ENCODE measurements around the gene PSKH1.

The PSKH1 gene

DNA sequence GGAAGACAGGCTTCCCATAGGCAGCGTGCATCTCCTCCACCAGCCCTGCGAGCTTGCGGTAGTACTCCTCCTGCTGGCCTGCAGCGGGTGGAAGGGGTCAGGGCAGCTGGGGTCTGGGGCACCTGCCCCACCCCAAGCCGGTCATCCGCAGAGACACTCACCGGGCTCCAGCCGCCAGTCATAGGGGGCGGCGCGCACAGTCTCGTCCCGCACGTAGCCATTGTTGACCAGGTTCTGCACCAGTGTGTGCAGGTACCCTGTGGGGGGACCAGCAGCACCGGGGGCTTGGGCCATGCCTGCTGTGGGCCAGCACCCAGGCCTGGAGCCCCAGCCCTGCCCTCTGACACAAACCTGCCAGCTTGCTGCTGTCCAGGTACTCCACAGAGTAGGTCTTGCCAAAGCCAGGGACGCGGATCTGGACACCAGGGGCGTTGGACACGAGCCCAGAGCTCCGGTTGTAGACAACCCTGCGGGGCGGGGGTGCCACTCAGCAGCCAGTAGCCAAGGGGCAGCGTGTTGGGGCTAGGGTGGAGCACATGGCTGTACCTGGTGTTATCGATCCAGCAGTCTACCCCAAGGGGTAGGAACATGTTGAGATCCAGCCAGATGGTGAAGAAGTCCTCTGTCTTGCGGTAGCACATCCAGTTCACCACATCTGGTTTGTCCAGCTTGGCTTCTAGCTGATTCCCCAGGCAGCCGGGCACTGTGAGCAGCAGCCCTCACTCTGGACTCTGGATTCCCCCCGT, 49.6 kb downstream of the PSKH1 start:
- DNase-seq: no peak

DNA sequence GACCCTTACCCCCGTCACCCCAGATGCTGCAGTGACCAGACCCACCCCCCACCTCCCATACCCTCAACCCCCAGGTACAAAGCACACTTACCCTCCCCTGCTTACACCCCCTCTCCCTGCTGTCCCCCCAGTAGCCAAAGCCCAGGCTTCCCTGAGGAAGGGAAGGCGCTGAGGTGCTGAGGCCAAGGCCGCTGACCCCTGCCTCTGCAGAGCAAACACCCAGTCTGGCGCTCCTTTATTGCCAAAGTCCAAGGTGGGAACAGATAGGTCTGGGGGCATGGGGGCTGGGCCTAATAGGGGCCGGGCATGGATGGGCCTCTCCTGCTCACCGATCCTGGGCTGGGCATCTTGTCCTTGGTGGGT, 50.2 kb downstream of the PSKH1 start:
- no peak for DNase-seq

DNA sequence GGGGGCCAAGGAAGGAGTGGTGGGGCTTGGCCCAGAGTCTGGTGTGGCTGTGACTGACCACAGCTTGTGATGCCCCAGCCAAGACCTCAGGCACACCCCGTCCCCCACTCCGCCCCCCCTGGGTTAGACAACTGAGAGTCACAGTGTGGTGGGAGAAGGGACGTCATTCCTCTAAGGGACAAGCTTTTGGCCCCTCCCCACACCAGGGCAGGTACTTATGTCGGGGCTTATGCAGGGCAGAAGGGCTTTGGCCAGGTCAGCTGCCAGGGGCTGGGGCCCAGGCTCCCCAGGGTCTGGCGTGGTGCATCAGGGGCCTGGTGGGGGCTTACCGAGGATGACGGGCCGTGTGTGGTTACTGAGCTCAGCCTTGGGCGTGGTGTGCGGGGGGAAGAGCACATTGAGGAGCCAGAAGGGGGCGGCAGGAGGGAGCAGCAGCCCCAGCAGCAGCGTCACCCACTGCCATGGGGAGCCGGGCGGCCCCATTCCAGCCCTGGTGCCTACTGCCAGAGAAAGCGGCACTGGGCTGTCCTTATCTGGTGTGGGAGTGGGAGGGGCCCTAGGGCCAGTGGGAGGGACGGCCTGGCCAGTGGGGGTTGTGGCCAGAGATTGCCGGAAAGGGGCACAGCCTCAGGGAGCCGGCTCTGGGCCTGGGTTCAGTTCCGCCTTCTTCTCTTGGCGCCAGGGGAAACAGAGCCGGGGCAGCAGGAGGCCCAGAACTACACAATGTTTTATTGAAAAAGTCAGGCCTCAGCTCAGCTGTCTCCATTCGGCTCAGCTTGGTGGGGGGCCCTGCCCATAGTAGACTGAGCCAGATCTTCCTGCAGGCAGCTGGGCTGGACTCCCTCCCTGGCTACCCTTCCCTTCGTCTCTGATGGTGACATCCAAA, 50.8 kb downstream of the PSKH1 start, which contains the start of gene LCAT:
Gene LCAT, minus strand, starts transcription at position 502 of the 886 bp plus-strand sequence. Its CDS starts 19 bp downstream, at position 483.
- no peak for DNase-seq

DNA sequence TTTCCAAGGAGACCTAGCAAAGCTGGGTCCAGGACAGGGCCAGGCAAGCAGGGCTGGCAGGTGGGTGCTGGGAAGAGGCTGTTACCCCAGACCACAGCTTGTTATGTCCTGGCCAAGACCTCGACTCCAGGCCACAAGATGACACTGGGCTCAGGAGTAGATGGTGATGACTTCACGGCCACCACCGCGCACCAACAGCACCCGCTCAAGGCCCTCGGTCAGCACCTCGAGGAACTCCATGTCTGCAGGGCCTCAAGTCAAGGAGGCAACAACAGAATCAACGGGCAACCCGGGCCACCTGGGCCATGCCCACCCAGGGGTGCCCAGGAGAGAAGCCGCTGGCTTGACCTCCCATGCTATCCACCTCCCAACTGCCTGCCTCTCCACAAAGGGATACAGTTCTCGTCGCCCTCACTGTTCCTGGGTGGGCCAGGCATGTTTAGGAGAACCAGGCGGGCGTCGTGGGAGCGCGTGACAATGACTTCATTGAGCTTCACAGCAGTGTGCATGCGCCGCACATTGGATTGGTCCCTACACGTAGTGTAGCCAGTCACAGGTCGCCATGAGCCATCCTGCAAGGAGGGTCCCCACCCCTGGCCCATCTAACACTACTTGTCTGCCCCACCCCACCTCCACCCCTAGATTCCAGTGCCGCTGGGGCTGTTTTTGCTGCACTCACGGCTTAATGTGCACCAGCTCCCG, 51.8 kb downstream of the PSKH1 start:
- DNase-seq: no peak

DNA sequence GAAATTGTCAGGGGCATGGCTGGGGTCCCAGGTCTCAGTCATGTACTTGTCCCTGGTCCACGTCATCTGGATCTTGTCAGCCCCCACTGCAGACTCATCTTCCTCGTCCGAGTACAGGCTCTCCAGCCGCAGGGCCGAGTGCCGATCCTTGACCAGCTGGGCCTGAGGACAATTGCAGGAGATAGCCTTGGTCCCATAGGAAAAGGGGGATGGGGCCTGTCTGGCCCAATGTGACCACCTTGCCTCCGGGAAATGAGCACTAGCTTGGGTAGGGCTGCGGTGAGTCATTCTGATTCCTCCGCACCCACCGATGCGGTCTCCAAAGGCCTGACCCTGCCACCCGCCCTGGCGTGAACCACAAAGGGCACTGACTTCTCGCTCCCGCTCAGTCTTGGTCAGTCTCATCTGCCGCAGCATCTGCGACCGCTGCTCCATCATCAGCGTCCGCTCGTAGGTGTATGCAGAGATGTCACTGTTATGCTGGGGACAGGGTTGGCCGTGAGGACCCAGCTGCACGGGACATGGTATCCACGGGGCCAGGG, 52.4 kb downstream of the PSKH1 start:
- no peak for DNase-seq

DNA sequence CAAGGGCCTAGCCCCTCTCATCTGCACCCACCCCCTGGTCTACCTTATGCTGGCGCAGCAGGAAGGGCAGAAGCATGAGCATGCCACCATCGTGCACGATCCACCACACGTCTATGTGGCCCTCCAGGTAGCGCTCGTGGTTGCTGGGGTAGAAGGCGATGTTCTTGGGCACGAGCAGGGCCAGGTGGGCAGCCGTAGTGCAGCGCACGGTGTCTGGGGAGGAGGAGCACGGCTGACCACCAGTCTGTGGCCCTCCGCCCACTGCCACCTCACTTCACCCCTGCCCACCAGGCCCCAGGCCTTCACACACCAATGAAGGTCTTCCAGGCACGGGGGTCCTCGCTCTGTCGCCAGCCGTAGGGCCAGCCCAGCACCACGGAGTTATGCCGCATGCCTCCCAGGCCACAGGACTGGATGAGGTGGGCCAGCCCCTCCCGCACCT, 53.1 kb downstream of the PSKH1 start:
- no peak for DNase-seq

DNA sequence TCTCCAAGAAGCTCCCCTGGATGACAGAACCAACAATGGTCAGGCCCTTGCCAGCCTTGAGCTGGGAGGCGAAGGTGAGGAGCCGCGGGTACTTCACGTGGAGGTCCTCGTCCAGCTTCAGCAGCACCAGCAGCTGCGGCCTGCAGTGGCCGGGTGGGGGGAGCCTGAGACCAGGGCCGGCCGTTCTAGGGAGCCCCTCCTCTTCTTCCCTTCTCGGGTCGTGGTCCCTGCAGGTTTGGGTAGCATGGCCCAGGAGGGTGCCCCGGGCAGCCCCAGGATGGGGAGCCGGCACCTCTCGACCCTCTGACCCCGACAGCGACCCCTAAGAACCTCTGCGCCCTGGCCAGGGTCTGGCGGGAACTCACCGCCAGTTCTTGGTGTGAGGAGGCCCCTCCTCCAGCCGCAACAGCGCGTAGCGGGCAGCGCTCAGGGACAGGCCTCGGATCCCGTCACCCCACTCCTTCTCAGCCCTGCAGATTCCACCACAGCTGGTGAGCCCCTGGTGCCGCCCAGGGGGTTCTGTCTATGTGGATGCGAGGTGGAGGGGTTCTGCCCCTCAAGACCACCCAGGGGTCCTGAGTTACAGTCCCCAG, 54.0 kb downstream of the PSKH1 start:
- DNase-seq: no peak

DNA sequence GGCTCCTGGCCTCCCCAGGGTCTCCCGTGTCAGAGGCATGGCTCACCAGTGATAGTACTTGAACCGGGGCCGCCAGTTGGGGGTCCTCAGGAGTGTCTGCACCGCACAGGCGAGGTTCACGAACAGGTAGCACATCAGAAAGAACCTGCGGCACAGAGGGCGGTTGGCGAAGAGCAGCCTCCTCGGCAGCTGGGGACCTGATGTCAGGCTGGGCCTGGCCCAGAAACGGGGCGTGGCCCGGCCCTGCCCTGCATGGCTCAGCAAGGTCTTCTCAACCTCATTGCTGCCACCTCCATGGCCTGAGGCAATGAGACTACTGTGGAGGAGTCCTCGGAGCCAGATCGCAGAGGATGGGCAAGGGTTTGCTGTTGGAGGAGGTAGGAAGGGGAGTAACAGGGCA, 55.0 kb downstream of the PSKH1 start:
- DNase-seq: no peak

DNA sequence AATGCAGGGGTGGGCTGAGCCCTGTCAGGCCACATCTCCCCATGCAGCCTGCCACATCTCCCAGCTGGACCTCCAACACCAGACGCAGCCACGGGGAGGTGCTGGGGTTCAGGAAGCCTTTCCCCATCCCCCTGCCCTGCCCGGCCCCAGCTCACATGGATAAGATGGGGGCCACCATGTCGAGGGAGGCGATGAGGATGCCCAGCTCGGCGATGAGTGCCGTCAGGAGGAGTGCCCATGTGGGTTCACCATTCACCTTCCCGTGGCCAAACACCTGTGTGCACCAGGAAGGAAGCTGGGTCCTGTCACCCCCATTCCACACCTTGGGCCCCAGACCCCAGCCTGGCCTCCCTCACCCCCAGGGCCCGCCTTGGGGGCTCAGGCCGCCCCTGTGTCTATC, 56.6 kb downstream of the PSKH1 start:
- no peak for DNase-seq

DNA sequence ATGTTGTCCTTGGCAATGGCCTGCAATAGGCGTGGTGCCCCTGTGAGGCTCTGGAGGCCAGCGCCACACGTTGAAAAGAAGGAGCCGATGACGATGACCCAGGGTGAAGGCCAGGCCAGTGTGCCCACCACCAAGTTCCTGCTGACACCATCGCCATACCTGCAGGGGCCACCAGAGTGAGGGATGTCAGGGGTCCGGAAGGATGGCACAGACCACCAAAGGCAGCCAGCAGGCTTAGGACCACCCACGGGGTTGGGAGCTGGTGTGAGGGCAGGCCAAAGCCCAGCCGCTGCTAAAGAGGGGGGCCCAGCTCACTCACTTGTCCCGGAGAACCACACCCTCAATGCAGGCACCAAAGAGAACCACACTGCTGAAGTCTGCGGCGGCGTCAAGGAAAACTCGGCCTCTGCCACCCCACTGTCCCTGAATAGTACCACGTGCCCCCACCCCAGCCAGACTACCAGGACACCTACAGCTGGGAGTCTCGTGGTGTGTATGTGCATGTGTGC, 57.3 kb downstream of the PSKH1 start:
- DNase-seq: no peak

DNA sequence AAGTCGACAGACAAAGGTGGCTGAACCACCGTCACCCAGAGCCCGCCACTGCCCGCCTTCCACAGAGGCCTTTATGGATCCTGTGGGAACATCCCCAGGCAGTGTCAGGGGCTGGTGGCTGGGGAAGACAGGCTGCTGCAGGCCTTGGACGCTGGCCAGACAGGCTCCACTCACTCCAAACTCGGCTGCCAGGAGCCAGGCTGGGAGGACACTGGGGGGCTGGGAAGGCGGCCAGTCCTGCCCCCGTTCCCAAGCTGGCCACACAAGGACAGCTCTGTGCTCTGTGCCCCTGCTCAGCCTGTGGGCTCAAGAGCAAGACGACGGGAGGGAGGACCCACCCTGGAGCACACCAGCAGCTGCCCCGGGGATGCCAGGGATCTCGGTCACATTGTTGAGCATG, 58.4 kb downstream of the PSKH1 start:
- DNase-seq: no peak

DNA sequence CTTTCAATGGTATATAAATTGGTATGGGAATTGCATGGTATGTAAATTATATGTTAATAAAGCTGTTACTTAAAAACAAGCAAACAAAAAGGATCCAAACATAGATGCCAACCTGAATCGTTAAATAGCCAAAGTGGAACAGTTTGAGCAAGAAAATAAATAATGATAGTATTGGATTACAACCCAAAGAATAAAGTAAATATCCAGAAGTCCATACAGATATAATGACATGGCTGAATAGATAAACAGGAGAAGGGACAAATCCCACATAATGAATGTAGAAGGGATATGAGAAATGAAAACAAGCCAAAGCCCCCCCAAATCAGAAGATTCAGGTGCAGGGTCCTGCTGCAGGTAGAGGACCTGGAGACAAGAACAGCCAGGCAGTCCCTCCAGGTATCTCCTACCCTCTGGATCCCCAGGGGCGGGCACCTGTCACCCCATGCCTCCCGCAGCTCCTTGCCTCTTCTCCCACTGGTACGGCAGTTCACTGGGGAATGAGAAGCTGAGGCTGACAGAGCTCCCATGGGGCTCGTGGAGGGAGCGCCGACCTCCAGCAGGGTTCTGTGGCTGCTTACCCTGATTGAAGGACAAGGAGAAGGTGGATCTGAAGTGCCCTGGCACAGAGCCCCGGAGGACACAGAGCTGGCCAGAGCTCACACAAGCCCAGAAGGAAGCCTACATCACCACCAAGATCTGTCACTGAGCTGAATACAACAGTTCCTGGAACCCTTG, 60.8 kb downstream of the PSKH1 start:
- DNase-seq: no peak

DNA sequence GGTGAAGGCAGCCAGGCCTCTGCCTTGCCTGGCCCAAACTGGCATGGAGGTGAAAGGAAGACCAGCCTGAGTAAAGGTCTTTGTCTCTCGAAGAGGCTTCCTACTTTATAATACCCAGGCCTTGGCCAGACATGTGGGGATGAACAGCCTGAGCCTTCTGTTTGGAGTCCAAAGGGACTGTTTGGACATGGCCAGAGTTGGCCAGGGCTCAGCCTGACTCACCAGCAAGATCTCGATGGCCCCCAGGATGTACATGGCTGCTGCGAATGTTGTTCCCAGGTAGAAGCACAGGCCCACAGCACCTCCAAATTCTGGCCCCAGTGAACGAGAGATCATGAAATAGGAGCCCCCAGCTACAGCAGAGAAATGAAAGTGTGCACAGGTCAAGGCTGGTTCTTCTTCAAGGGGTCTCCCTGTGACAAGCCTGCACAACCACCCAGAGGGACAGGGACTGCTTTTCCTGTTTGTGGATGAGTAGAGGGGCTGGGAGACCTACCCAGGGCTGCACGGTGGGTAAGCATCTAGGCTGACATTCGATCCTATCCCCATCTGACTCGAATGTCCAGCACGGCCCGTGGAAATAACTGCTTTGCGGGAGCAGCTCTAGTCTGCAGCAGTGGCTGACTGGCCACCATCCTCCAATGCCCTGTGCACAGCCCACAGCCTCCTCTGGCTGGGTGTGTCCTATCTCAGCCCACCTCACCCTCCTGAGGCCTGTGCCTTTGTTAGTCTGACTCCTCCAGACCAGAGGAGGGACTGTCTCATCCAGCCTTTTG, 61.6 kb downstream of the PSKH1 start:
- DNase-seq: no peak

DNA sequence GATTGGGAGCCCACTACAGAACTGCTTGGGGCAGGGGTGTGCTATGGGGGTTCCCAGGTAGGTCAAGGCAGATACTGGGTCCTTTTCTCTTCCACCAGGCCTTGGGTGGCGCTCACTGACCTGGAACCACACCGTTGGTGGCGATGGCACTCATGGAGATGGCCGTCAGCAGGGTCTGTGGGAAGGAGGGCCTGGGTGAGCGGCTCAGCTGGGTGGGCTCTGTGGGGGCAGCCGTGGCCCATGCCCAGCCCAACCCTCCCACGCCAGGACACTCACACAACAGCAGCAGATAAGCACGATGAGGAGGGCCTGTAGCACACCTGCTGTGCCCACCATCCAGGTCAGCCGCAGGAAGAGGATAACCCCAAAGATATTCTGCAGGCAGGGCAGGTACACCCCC, 64.6 kb downstream of the PSKH1 start:
- DNase-seq: no peak

DNA sequence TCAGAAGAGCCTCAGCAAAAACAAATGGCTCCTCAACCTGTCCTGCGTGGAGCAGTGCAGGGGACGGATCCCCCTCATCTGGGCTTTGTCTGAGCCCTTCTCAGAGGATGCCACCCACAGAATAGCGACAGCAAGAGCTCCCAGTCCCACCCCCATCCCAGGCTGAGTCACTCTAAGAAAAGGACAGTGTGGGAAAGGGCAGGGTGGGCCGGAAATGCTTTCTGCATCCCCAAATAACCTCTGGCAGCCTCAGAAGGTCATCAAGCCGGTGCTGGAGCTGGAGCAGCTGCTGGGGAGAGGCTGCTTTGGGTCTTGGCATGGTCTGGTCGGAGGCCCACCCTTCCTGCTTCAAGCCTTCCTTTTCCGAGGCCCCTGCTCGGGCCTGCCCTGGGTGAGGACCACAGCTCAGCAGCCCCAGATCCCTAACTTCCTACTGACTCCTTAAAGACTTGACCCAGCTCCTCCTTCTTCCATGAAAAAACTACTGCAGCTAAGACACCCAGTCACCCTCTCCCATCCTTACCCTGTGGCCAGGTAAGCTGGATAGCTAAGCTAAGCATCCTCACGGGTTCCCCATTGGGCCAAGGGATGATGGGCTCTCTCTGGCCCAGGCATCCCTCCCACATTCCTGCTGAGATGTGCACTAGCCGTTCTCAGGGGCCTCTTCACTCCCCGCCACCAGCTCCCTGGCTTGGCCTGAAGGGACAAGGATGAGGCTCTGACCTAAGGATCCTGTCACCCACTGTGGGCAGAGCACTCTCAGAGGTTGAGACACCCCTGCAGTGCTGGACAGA, 66.7 kb downstream of the PSKH1 start:
- no peak for DNase-seq

DNA sequence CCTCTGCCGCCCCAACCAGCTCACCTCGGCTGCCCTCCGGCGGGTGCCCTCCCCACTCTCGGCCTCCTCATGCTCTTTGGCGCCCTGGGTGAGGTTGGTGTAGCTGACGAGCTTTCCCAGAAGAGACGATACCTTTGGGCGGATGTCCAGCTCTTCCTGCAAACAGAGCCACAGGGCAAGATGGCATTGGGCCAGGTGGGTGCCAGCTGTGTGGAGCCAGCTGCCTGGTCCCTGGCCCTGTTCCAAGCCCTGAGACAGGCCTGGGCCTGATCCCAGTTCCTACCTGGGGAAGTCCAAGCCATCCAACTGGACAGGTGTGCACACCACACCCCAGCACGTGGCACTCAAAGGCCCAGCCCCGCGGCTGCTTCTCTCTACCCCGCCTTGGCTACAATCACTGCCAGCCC, 68.5 kb downstream of the PSKH1 start:
- DNase-seq: no peak

DNA sequence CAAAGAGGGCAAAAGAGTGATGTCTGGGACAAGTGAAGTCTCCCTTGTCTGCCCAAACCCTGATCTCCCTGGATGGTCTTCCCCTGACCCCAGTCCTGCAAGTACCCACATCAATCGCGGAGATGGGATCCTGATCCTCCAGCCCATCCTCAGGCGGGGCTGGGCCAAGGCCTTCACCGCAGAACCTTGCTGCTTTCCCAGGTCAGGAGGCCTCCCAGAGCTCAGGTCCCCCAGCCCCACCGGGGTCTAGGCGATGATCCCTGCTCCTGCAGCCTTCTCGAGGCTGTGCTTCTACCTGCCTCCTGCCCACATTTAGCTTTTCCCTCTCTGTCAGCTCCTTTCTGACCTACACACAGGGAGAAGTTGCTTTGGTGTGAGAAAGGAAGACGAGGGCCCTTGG, 69.1 kb downstream of the PSKH1 start:
- no peak for DNase-seq

DNA sequence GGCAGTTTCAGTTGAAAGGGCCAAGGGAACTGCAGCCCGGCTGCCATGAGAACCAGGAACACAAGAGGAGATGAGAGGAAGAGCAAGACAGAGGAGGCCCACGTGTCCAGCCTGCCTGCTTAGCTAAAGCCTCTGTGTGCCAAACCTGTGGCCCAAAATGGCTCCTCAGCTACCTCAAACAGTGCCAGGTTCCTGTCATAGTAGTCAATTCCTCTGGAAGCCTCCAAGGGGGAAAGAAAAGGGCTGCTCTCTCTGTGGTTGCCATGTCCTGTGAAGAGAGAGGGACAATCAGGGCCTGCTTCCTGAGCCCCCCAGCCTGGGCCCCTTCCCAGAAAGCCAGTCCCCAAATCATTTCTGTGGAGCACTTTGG, 70.2 kb downstream of the PSKH1 start:
- no peak for DNase-seq

DNA sequence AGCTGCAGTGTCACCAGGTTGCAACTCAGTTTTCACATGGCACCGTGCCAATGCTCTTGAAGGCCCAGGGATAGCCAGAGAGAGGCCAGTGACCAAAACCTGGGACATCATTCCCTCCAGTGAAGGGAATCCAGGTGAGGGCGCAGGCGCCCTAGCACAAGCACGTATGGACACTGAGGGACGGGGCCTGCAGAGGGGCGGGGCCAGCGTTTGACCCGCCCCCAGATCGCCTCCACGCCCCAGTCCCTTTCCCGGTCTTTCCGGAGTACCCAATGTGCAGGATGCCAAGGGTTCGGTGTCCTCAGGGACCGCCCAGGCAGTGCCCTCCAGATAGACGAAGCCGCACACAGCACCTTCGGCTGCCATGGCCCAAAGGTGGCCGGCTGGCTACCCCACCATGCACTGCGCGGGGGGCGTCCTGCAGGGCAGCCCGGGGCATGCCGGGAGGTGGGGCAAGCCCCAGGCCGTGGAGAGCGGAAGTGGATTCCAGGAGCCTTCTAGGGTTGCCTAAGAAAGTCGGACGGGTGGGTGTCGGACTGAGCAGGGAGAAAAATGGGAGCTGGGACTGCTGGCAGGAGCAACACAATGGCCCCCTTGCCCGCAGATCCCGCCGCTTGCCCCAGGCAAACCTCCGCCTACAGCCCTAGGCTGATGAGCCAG, 70.7 kb downstream of the PSKH1 start:
- DNase-seq: no peak

Data from activated CD4-positive, alpha-beta T cell treated with anti-CD3 and anti-CD28 coated beads, Interleukin-2, amount 50 U/mL, for 48 hours (primary cell).